Activated T-helper 9 cell treated with anti-CD3 and anti-CD28 coated beads, Interleukin-2, amount 50 U/mL, for 16 hours (primary cell): ENCODE measurements around the gene ADPRM.

Experiments used
- DNase-seq: peaks from one replicate; pipeline ENCODE4 v3.0.0-alpha.2; 2020; ENCODE audit warnings: low read depth

ADPRM gene

DNA sequence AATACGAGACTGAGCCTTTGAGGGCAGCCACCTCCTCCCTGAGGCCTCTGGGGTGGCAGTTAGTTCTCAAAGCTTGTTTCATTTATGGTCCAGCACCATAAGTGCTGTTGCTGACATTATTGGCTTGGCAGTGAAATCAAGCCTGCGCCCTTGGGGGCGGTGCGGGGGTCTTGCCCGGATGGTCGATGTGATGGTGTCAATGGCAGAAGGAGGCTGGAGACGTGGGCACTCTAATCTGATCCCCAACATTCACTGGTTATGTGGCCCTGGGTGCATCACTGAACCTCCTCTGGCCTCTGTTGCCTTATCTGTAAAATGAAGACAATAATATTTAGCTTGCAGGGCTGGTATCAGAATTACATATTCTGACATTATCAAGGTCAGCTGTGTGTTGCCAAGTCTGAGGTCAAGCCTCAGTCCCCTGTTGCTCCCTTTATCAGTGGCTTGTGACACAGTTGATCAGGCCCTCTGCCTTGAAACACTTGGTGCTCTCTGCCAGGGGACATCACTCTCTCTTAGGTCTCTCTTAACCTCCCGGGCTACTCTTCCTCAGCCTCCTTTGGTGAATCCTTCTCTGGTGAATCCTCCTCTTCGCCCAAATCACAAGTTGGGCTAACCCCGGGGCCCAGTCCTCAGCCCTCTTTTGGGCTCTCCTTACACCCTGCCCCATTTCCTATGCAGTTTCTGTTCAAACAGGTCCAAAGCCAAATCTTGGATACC, 44.2 kb downstream of the ADPRM start:
- no peak for DNase-seq

DNA sequence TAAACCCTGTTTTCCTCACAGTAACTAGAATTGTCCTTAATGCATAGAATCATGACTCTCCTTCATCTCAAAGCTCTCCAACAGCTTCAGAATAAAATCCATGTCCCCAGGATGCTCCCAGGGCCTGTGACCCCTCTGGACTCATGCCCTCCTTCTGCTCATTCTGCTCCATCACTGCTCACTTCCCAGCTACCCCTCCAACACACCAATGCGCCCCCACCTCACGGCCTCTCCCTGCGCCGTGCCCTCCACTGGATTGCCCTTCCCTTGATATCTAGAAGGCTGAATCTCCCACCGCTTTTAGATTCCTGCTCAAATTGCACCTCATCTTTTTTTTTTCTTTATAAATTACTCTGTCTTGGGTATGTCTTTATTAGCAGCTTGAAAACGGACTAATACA, 45.0 kb downstream of the ADPRM start:
- DNase-seq: no peak

DNA sequence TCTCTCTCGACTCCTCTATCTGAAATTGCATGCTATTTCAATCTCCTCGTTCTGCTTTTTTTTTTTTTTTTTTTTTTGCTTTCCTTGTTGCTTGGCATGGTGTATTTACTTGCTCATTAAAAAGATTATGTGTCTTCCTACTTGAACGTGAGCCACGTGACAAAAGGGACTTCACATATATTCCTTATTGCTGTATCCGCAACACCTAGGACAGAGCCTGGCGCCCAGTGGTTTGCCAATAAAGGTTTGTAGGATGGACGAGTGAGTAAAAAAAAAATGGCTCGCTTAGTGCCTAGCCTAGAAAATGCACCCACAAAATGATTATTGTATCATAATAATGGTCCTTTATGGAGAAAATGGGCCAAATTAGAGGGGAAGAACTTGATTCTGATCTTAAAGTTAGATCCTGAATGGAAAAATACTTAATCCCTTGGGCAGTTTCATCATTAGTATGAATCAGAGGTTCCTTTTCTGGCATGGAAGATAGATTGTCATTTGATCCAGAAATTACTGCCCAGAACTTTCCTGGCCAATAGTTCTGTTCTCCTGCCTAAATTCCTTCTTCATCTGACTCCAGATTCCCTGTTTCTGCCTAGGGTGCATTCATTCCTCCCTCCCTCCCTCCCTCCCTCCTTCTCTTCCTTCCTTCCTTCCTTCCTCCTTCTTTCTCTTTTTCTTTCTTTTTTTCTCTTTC, 46.1 kb downstream of the ADPRM start:
- DNase-seq: no peak

DNA sequence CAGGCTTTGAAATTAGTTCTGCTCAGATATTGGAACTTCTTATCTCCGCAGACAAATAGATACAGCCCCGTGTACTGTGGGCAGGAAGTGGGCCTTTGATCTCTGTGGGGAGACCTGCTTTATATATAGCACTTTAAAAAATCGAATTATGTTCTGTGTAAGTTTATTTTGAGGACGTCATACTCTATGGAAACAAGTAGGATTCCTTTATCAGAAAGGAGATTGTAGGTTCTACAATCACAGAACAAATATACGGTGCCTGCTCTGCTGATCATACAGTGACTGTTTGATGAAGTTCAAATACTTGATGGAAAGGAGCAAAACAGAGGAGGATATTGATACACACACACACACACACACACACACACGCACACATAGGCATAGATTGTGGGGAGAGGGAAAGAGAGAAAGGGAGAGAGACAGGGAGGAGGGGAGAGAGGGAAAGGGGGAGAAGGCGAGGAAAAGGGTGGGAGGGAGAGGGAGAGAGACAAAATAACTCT, 47.2 kb downstream of the ADPRM start:
- DNase-seq: no peak

DNA sequence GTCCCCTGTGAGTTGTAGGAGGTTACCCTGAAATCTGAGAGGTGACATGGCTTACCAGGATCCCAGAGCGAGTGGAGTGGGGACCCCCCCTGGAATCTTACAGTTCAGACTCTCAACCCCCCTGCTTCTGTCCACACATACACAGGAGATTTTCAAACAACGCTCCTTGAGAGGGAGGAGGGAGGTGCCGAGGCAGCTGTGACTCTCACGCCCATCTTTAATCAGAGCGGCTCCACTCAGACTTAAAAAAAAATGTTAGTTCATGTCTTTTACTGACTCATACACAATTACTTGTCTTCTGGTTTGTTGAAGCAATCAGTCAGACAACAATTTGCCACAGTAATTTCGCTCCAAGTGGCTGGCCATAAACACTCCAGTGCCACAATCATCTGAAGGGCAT, 47.8 kb downstream of the ADPRM start:
- DNase-seq: no peak

DNA sequence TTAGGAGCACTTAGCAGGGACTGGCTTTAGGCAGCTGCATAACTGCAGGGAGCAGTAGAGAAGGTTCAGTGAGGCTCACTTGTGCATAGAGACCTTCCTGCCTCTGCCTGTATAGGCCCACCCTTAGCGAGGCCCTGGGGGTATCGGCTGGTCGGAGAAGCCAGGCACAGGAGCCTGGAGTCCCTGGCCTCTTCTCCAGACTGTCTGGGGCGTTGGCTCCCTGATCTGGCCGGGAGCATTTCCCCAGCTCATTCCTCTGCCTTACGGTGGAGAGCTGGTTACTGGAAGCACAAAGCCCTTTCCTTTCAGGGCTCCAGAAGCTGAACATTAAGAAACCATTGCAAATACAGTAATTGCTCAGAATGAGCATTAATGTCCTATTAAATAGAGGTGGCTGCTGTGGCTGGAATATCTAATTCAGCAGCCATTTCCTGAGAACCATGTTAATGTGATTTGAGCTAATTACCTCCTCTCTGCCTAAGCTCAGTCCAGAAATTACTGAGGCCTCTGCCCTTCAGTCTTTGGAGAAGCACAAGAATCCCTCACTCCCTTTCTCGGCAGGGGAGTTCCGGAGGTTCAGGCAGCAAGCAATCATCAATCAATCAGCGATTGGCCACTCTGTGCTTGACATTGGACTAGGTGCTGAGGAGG, 51.3 kb downstream of the ADPRM start:
- no peak for DNase-seq

DNA sequence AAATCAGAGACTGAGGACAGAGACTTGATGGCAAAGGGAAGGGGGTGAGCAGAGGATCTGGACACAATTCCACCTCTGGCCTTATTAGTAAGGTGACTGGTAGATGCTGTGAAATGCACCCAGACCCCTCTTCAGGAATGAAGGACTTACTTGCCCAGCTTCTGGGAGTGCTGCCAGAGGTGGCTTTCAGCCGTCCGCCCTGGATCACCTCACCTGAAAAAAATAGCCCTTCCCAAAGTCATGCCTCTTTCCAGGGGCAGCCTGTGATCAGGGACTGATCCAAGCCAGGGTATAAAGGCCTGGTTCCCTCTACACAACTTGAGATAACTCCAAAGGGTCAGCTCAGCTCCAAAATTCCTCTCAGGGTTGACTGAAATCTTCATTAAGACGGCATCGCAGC, 52.8 kb downstream of the ADPRM start:
- no peak for DNase-seq

DNA sequence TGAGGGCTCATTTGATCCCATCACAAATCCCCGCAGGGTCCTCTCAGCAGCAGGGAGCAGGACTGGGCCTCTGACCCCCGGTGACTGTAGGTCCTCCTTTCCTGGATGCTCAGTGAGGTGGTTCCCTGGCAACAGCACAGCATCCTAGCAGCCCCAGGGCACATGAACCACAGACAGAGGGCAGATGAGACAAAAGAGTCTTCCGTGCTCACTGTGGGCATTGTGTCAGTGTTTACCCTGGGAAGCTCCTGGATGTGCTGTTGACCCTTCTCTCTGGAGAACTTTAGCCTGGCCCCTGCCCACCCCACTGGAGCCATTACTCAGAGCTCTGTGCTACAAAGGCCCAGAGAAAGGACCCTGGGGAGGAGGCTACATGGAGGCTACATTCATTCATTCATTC, 54.2 kb downstream of the ADPRM start:
- DNase-seq: no peak

DNA sequence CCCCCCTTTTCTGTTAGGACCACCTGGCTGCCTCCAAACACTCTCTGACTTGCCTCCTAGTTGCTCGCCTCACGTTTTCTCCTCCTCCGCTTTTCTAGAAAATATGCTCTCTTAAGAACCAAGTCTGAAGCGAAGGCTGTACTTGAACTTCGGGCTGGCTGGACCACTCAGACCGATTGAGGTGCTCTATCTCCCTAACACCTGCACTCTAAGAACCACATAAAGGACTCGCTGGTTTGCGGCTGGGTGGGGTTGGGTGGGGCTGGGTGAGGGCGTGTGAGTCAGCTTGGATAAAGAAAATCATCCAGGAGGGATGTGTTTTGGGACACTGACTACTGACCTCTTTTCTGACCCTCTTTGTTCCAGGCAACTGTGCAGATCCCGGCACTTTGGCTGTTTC, 55.3 kb downstream of the ADPRM start:
- no peak for DNase-seq

DNA sequence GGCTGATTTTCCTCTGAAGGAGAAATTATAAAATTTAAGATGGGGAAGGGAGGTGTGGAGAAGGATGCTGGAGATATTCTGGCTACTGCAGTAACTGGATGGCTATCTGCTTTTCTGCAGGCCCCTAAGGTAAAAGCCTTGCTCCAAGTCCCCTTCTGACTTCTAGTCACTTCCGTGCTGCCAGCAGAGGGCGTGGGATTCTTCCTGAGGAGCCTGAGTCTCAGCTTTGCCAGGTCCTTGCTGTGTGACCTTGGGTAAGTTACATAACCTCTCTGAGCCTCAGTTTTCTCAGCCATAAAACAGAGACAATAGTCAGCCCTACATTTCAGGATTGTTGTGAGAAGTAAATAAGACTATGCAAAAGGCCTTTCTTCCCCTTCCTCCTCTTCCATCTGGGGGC, 56.7 kb downstream of the ADPRM start:
- no peak for DNase-seq

DNA sequence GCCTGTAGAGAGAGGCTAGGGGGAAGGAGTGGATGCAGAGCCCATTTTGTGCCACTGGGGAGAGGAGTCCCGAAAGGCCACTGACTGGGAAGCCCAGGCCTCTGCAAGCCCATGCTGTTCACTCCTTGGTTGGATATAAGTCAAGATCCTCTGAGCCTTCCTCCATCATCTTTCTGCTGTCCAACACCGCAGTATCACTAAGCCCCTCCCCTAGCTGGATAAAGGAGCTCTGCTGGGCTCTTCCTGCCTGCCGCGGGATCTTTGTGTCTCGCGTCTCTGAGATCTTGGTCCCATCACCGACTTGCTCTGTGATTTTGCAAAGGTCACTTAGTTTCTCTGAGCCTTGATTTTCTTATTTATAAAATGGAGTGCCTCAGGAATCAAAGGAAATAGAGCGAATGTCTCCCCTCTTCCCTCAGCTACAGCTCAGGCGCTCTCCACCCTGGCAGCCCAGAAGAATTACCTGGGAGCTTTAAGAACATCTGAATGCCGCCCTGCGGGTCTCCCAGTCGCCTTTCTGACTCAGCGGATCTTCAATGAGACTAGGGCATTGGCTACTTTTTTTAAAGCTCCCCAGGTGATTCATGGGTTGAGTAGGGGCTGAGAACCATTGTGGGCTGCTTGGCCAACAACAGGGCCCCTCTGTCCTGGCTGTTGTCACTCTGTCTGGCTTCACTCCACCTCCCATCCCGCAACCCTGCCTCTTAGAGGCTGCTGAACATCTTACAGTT, 57.6 kb downstream of the ADPRM start:
- DNase-seq: no peak

DNA sequence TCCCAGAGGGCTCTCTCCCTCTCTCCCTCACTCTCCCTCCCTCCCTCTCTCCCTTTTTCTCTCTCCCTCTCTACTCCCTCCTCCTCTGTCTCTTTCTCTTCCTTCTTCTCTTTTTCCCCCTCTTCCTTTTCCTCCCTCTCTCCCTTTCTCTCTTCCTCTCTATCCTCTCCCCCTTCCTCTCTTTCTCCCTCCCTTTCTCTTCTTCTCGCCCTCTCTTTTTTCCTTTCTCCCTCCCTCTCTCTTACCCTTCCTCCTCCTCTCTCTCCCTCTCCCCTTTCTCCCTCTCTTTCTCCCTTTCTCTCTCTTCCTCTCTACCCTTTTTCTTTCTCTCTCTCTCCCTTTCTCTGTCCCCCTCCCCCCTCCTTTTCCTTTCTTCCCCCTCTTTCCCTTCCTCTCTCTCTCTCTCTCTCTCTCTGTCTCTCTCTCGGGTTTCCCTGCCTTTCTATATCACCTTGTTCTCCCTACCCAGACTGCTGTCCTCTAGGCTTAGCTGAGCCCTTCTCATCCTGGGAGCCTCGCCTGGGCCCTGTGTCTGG, 58.3 kb downstream of the ADPRM start:
- no peak for DNase-seq

DNA sequence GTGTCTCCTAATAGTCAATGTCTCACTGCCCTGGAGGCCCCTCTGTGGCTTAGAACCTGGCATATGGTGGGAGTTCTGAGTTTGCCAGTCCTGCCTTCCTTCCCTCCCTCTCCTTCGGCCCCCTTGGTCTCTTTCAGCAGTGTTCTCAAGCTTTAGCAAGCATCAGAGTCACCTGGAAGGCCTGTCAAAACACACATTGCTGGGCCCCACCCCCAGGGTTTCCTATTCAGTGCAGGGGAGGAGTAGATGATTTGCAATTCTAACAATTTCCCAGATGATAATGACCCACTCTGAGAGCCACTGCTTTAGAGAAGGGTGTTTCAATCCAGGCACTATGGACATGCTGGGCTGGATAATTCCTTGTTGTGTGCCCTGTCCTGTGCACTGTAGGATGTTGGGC, 58.8 kb downstream of the ADPRM start:
- DNase-seq: no peak

DNA sequence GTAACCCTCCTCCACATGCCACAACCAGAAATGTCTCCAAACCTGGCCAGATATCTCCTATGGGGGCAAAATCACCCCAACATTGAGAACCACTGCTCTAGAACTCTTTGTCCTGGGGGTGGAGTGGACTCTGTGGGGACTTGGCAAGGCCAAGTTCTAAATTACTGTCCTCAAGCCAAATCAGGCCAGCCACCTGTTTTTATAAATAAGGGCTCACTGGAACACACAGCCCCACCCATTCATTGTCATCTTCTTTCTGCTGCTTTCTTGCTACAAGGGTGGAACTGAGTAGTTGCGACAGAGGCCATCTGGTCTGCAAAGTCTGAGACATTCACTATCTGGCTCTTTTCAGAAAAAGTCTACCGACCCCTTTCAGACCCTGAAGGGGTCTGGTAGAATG, 59.2 kb downstream of the ADPRM start:
- no peak for DNase-seq

DNA sequence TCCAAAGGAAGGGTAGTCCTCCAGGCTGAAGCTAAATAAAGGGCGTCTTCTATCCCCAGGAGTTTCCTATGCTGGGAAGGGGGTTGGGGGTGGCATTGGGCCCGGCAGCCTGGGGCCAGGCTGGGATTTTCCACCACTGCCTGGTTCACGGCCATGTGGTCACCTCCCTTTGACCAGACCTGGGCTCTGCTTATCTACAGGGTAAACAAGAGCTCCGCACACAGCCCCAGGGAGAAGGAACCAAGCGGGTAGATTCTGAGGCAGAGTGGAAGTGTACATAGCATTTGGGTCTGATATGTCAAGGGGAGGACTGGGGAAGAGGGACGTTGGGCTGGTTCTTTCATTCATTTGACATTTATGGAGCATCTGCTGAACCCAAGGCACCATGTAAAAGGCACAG, 59.7 kb downstream of the ADPRM start:
- no peak for DNase-seq

DNA sequence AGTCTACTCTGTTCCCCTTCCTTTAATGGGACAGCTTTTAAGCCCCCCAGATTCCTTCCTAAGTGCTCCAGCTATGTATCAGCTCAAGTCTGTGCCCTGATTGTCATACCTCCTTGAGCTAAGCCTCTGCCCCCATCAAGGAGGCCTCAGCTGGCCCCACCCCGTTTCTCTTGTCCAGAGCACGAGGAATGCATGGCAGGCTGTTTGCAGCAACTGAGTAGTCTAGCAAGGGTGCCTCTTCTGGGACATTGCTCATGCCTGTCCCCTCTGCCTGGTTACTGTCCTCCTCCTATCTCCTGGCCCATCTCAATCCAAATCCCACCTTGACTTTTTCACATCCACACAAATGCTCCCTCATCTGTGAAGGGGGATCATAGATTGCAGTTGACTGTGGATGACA, 60.3 kb downstream of the ADPRM start:
- DNase-seq: no peak

DNA sequence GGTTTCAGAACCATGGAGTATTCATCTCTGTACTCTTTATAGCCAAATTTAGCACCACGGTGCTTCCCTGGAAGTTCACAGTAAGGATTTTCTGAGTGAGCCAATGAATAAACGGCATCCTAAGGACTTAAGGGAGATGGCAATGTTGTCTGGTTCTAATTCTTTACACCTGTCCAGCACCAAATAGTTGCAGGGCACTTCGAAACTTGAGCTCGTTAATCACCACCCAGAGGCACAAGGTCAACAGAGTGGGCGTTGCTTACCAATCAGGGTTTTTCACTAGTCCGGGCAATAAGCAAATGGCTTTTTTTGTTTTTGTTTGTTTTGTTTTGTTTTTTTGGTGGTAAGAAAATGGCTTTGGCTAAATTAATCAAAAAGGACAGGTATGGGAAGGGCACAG, 60.7 kb downstream of the ADPRM start:
- DNase-seq: no peak
